ENCODE results near the gene PTPRN2.

DNA sequence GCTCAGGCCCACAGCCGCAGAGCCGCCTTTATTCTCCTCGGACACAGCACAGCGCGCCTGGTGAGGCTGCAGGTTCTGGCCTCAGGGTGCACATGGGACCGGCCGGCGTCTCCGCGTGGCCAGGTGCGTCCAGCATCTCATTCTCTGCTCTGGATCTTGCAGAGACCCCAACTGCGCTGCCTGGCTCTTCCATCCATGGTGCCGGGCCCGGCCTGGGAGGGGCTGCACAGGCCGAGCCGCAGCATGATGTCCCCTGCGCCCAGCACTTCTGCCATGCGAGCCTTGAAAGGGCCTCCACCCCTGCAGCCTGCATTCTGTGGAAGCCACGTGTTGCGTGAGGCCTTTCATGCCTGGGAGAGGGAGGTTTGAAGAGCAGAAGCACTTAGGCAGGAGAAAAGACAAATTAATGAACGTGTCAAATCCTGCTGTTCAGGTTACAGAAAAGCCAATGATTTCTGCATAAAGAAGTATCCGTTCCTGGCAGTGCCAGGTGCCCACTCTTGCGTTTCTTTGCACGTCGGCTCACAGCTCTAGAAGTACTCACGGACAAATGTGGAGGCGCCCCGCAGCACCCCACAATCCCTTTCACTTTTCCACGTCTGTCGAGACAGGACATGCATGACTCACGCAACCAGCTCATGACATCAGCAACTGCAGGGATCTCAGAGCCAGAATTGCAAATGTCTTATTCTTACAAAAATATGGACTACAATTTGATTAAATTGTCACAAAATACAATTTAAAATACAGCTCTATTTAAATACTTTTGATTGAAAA, 679.4 kb downstream of the PTPRN2 start:
- TF ChIP-seq, protein P1, sequence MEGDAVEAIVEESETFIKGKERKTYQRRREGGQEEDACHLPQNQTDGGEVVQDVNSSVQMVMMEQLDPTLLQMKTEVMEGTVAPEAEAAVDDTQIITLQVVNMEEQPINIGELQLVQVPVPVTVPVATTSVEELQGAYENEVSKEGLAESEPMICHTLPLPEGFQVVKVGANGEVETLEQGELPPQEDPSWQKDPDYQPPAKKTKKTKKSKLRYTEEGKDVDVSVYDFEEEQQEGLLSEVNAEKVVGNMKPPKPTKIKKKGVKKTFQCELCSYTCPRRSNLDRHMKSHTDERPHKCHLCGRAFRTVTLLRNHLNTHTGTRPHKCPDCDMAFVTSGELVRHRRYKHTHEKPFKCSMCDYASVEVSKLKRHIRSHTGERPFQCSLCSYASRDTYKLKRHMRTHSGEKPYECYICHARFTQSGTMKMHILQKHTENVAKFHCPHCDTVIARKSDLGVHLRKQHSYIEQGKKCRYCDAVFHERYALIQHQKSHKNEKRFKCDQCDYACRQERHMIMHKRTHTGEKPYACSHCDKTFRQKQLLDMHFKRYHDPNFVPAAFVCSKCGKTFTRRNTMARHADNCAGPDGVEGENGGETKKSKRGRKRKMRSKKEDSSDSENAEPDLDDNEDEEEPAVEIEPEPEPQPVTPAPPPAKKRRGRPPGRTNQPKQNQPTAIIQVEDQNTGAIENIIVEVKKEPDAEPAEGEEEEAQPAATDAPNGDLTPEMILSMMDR (IDR thresholded peaks at IDR 0.05), result no peak
- TF ChIP-seq POLR2A (IDR thresholded peaks at IDR 0.05), result no peak
